ENCODE data around the gene LILRA1.
"Not testable (repeated sequence)": the region's sequence is repeated elsewhere in the genome, so short reads cannot be mapped to it uniquely, and the experiment has no call there.

LILRA1 gene

DNA sequence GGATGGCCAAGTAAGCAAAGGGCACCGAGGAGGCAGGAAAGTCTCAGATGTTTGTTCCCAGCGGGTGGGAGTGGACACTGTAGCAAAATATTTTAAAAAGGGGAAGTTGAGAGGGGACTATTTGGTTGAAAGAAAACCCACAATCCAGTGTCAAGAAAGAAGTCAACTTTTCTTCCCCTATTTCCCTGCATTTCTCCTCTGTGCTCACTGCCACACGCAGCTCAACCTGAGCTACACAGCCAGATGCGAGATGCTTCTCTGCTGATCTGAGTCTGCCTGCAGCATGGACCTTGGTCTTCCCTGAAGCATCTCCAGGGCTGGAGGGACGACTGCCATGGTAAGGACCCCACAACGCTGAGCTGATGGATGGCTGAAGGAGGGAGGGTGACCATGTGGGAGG, at the start of gene LILRA1:
Gene LILRA1, plus strand, starts transcription at position 188 of the 400 bp plus-strand sequence. CDS start 613 bp downstream, outside the sequence.
- H3K36me3 ChIP-seq (ENCODE audit: insufficient read depth, low read depth, low read length); H3K4me1 ChIP-seq (ENCODE audit: insufficient read depth, low read length); H3K9ac ChIP-seq (ENCODE audit: low read depth, low read length); H3K4me3 ChIP-seq (ENCODE audit: low read length); H3K27me3 ChIP-seq (ENCODE audit: insufficient read depth, low read length); H3K27ac ChIP-seq (ENCODE audit: low read length): not testable (repeated sequence)
- peaks cover 92% of the 10 kb centered on the region for H3K9me3 ChIP-seq (ENCODE audit: insufficient read depth, low read depth, low read length)

DNA sequence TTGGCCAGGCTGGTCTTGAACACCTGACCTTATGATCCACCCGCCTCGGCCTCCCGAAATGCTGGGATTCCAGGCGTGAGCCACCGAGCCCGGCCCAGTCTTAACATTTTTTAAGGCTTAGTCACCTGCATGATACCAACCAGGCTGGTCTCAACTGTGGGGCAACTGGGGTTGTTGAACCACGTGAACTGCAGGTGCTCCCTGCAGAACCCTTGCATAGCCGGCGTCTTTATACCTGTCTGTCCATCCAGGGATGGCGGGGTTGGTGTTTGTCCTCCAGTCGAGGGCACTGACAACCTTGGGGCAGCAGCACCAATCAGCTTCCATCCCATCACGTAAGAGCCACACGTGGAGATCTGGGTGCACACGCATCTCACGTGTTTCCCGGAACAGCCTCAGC, 44.6 kb upstream of the LILRA1 start:
- H3K9me3 ChIP-seq (ENCODE audit: insufficient read depth, low read depth, low read length): peaks cover 83% of the 10 kb centered on the region
- H3K36me3 ChIP-seq (ENCODE audit: insufficient read depth, low read depth, low read length): no peaks in the 10 kb centered on the region
- no peak overlapping the region for H3K4me3 ChIP-seq (ENCODE audit: low read length)
- H3K27me3 ChIP-seq (ENCODE audit: insufficient read depth, low read length): no peaks in the 10 kb centered on the region
- H3K27ac ChIP-seq (ENCODE audit: low read length): no peak overlapping the region
- no peaks in the 10 kb centered on the region for H3K4me1 ChIP-seq (ENCODE audit: insufficient read depth, low read length)
- H3K9ac ChIP-seq (ENCODE audit: low read depth, low read length): no peak overlapping the region

DNA sequence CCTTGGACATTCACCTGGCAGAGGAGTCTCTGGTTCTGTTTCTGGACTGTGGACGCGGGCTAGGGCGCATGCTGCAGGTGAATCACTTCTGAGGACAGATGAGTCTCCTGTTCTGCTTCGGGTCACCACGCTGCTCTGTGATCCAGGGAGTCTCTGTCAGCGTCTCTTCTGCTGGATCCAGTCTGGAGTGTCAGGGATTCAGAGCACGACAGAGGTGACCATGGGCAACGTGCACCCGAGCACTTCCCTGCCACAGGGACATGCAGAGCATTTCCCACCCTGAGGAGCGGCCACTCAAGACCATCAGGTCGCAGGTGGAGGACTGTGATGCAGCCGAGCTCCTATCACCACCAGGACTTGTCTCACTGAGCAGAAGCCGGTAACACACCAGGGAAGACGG, 44.2 kb upstream of the LILRA1 start:
- Histone ChIP-seq H3K9ac (ENCODE audit: low read depth, low read length) (no peak overlapping the region), H3K36me3 (ENCODE audit: insufficient read depth, low read depth, low read length) (no peaks in the 10 kb centered on the region), H3K27ac (ENCODE audit: low read length) (no peak overlapping the region), H3K4me3 (ENCODE audit: low read length) (no peak overlapping the region), H3K9me3 (ENCODE audit: insufficient read depth, low read depth, low read length) (peaks cover 82% of the 10 kb centered on the region), H3K27me3 (ENCODE audit: insufficient read depth, low read length) (no peaks in the 10 kb centered on the region), H3K4me1 (ENCODE audit: insufficient read depth, low read length) (no peaks in the 10 kb centered on the region)

DNA sequence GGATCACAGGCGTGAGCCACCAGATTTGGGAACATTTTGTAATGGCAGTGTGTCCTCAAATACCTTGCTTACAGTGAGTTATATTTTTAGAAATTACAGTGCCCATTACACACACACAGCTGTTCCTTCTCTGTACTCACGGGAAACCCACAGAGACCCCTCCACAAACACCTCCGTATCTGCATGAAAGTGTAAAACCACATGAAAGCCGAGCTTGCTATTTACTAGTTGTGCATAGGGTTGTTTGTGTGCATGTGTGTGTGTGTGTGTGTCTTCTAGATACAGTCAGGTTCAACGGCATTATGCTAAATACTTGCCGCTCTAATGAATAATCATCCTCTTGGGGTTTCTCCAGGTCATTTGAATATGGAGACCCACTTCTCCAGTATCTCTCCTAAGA, 42.1 kb upstream of the LILRA1 start:
- H3K4me3 ChIP-seq (ENCODE audit: low read length): no peak overlapping the region
- H3K36me3 ChIP-seq (ENCODE audit: insufficient read depth, low read depth, low read length): no peaks in the 10 kb centered on the region
- no peak overlapping the region for H3K9ac ChIP-seq (ENCODE audit: low read depth, low read length)
- H3K9me3 ChIP-seq (ENCODE audit: insufficient read depth, low read depth, low read length): peaks cover 81% of the 10 kb centered on the region
- H3K27ac ChIP-seq (ENCODE audit: low read length): no peak overlapping the region
- H3K4me1 ChIP-seq (ENCODE audit: insufficient read depth, low read length): no peaks in the 10 kb centered on the region
- no peaks in the 10 kb centered on the region for H3K27me3 ChIP-seq (ENCODE audit: insufficient read depth, low read length)

DNA sequence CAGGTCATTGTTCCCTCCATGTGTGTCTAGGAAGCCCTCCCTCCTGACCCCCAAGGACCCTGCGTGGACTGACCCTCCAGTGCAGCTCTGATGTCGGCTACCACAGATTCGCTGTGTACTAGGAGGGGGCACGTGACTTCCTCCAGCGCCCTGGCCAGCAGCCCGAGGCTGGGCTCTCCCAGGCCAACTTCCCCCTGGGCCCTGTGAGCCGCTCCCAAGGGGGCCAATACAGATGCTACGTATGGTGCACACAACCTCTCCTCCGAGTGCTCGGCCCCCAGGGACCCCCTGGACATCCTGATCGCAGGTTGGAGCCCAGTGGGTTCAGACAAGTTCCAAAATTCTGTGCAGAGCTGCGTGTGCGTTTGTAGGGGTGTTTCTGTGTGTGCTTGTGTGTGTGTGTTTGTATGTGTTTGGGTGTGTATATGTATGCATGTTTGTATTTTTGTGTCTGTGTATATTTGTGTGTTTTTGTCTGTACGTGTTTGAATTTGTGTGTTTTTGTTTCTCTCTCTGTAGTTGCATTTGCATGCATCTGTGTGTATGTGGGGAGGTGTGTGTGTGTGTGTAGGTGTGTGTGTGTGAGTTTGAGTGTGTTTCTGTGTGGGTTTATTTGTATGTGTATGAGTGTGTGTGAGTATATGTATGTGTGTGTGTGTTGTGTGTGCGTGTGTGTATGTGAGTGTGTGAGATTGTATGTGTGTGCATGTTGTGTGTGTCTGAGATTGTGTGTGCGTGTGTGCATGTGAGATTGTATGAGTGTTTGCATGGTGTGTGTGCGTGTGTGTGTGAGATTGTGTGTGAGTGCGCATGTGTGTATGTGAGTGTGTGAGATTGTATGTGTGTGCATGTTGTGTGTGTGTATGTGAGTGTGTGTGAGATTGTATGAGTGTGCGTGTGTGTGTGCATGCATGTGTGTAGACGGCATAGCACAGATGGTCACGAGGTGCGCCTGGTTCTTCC, 41.2 kb upstream of the LILRA1 start:
- Histone ChIP-seq H3K9me3 (ENCODE audit: insufficient read depth, low read depth, low read length) (peaks cover 79% of the 10 kb centered on the region), H3K4me3 (ENCODE audit: low read length) (no peak overlapping the region), H3K4me1 (ENCODE audit: insufficient read depth, low read length) (no peaks in the 10 kb centered on the region), H3K36me3 (ENCODE audit: insufficient read depth, low read depth, low read length) (no peaks in the 10 kb centered on the region), H3K27ac (ENCODE audit: low read length) (no peak overlapping the region), H3K27me3 (ENCODE audit: insufficient read depth, low read length) (no peaks in the 10 kb centered on the region), H3K9ac (ENCODE audit: low read depth, low read length) (no peak overlapping the region)

DNA sequence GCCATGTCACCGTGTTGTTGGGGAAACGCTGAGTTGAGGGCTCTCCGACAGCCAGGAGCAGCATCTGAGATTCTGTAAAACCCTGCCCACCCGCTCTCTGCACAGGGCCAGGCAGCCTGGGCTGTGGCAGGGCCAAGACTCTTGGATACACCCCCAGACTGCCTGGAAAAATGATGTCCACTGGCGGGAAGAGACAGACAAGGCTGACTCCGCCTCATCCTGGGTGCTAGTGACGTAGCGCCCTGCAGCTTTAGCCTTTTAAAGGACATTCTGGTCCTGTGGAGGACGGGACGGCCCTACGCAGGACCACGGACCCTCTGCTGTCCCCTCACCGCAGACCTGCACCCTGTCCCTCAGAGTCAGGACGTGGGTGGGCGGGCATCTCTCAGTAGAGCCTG, 40.5 kb upstream of the LILRA1 start:
- Histone ChIP-seq H3K4me1 (ENCODE audit: insufficient read depth, low read length) (no peaks in the 10 kb centered on the region), H3K9ac (ENCODE audit: low read depth, low read length) (no peak overlapping the region)

DNA sequence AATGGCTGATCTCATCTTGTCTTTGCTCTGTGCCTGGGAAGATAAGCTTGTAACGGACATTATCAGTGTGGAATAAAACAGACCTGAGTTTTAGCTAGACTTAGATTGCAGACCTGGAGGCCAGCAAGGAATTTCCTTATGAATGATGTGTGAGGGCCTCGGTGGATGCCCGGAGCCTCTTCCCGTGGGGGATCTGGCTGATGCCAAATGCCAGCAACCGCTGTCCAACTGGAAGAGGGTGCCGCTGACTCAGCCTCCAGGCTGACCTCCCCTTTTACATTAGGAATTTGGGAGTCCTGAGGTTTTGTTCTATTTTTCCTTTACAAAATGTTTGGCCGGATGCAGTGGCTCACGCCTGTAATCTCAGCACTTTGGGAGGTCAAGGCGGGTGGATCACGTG, 39.4 kb upstream of the LILRA1 start:
- Histone ChIP-seq H3K9ac (ENCODE audit: low read depth, low read length) (no peak overlapping the region), H3K9me3 (ENCODE audit: insufficient read depth, low read depth, low read length) (peaks cover 81% of the 10 kb centered on the region), H3K36me3 (ENCODE audit: insufficient read depth, low read depth, low read length) (no peaks in the 10 kb centered on the region), H3K27ac (ENCODE audit: low read length) (no peak overlapping the region), H3K4me3 (ENCODE audit: low read length) (no peak overlapping the region), H3K27me3 (ENCODE audit: insufficient read depth, low read length) (no peaks in the 10 kb centered on the region), H3K4me1 (ENCODE audit: insufficient read depth, low read length) (no peaks in the 10 kb centered on the region)

More for the DNA sequence above, 40.5 kb upstream of the LILRA1 start:
- peaks cover 78% of the 10 kb centered on the region for H3K9me3 ChIP-seq (ENCODE audit: insufficient read depth, low read depth, low read length)
- H3K36me3 ChIP-seq (ENCODE audit: insufficient read depth, low read depth, low read length): no peaks in the 10 kb centered on the region
- no peak overlapping the region for H3K4me3 ChIP-seq (ENCODE audit: low read length)
- H3K27me3 ChIP-seq (ENCODE audit: insufficient read depth, low read length): no peaks in the 10 kb centered on the region
- no peak overlapping the region for H3K27ac ChIP-seq (ENCODE audit: low read length)

DNA sequence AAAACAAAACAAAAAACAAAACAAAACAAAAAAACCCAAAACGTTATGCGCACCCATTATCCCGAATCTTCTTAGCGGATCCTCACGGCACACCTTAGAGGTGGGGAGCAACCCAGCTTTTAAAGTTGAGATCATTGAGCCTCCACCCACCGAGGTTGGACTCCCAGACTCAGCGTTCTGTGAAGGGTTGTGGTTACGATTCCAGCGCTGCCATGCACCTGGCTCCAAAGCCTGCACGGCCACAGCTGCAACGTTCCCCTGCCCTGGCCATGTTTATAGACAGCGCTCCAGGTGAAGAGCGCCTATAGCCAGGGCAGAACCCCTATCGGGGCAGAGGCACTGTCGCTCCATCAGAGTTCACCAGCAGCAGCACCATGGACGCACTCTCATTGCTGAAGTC, 38.5 kb upstream of the LILRA1 start:
- Histone ChIP-seq H3K27me3 (ENCODE audit: insufficient read depth, low read length) (no peaks in the 10 kb centered on the region), H3K9me3 (ENCODE audit: insufficient read depth, low read depth, low read length) (peaks cover 78% of the 10 kb centered on the region)

DNA sequence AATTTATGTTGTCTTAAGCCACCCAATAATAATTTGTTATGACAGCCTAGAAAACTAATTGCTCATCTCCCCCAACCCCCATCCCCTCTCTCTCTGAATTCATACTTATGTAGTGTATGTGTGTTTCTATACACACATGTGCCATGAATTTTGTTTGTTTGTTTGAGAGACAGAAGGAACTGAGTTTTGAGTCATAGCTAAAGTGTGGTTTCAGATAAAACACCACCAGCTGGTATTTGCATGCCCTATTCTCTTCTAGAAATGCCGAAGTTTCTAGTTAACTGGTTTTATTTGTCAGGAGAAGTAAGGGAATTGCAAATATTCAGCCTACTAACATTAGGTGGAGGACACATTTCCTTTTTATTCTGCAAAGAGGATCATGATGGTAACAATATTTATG, 37.2 kb upstream of the LILRA1 start:
- H3K9me3 ChIP-seq (ENCODE audit: insufficient read depth, low read depth, low read length): peaks cover 80% of the 10 kb centered on the region
- no peak overlapping the region for H3K27ac ChIP-seq (ENCODE audit: low read length)
- no peaks in the 10 kb centered on the region for H3K4me1 ChIP-seq (ENCODE audit: insufficient read depth, low read length)
- no peak overlapping the region for H3K4me3 ChIP-seq (ENCODE audit: low read length)
- no peaks in the 10 kb centered on the region for H3K27me3 ChIP-seq (ENCODE audit: insufficient read depth, low read length)
- H3K9ac ChIP-seq (ENCODE audit: low read depth, low read length): no peak overlapping the region
- H3K36me3 ChIP-seq (ENCODE audit: insufficient read depth, low read depth, low read length): no peaks in the 10 kb centered on the region

More for the DNA sequence above, 38.5 kb upstream of the LILRA1 start:
- Histone ChIP-seq H3K36me3 (ENCODE audit: insufficient read depth, low read depth, low read length) (no peaks in the 10 kb centered on the region), H3K4me3 (ENCODE audit: low read length) (no peak overlapping the region), H3K4me1 (ENCODE audit: insufficient read depth, low read length) (no peaks in the 10 kb centered on the region), H3K27ac (ENCODE audit: low read length) (no peak overlapping the region), H3K9ac (ENCODE audit: low read depth, low read length) (no peak overlapping the region)

DNA sequence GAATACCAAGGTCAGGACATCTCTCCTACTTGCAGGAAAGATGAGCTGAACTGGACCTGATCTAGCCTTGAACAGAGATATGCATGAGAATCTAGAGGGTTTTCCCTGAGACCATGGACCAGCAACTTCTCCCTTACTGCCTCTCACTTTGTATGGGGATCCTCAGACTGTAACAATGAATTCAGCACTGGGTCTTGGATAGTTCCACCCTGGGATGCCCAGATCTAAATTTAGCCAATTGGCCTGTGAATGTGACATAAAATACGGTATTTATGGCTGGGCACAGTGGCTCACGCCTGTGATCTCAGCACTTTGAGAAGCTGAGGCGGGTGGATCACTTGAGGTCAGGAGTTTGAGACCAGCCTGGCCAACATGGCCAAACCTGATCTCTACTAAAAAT, 35.1 kb upstream of the LILRA1 start:
- Histone ChIP-seq H3K27me3 (ENCODE audit: insufficient read depth, low read length) (no peaks in the 10 kb centered on the region), H3K4me3 (ENCODE audit: low read length) (no peak overlapping the region; the same call in 1 of the 2 replicates), H3K9ac (ENCODE audit: low read depth, low read length) (no peak overlapping the region), H3K9me3 (ENCODE audit: insufficient read depth, low read depth, low read length) (peaks cover 78% of the 10 kb centered on the region), H3K36me3 (ENCODE audit: insufficient read depth, low read depth, low read length) (no peaks in the 10 kb centered on the region), H3K4me1 (ENCODE audit: insufficient read depth, low read length) (no peaks in the 10 kb centered on the region), H3K27ac (ENCODE audit: low read length) (no peak overlapping the region)

DNA sequence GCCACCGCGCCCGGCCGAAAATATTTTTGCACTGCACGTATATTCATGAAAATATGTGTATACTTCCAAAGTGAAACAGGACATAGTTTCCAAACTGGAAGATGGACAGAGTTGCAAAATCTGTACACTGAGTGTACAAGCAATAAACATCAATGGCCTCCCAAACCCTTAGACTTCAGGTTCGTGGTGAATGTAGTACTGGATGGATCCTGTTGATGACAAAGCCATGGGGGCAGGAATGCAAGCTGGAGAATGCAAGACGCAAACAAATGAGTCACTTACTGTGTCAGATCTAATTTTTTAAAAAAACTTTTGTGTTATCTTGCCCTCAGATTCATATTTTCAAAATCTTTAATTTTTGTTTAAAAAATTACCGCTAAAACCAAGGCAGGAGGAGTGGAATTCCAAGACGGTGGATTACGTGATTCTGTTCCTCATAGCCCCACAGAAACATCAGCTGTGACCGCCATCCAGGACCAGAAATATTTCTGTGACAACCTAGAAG, 32.5 kb upstream of the LILRA1 start:
- Histone ChIP-seq H3K4me1 (ENCODE audit: insufficient read depth, low read length) (no peaks in the 10 kb centered on the region), H3K9me3 (ENCODE audit: insufficient read depth, low read depth, low read length) (peaks cover 84% of the 10 kb centered on the region), H3K36me3 (ENCODE audit: insufficient read depth, low read depth, low read length) (no peaks in the 10 kb centered on the region), H3K27ac (ENCODE audit: low read length) (no peak overlapping the region), H3K27me3 (ENCODE audit: insufficient read depth, low read length) (no peaks in the 10 kb centered on the region), H3K9ac (ENCODE audit: low read depth, low read length) (no peak overlapping the region), H3K4me3 (ENCODE audit: low read length) (no peak overlapping the region)

DNA sequence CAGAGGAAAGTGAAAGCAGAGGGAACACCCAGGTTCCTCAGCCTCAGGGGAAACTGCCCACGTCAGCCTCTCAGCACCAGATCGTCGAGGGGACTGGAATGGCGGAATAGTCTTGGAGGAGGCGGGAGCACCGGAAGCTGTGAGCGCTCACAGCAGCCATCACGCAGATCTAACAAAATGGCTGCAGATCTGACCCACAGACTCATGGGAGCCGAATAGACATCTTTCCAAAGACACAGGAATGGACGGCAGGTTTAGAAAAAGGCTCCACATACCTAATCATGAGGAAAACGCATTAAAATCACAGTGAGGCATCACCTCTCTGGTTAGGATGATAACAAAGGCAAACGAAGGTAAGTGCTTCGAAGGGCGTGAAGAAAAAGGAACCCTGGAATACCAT, 31.6 kb upstream of the LILRA1 start:
- H3K9me3 ChIP-seq (ENCODE audit: insufficient read depth, low read depth, low read length): peaks cover 87% of the 10 kb centered on the region
- no peak overlapping the region for H3K4me3 ChIP-seq (ENCODE audit: low read length)
- H3K36me3 ChIP-seq (ENCODE audit: insufficient read depth, low read depth, low read length): no peaks in the 10 kb centered on the region
- H3K27ac ChIP-seq (ENCODE audit: low read length): no peak overlapping the region
- H3K9ac ChIP-seq (ENCODE audit: low read depth, low read length): no peak overlapping the region
- no peaks in the 10 kb centered on the region for H3K27me3 ChIP-seq (ENCODE audit: insufficient read depth, low read length)
- no peaks in the 10 kb centered on the region for H3K4me1 ChIP-seq (ENCODE audit: insufficient read depth, low read length)

Measured in iPS-20b (cell line).